HCT116 (cell line): ENCODE data around the gene PPP1R13L. TPM values are rescaled to one million over a fixed set of nuclear protein-coding genes. Genes with fewer than 3 reads are reported as not detected.
A peak's percentile ranks its signal among the peaks of the same experiment; 100 is the strongest.

Experiments used
- ATAC-seq: fragments of 200-7000 bp; cut with Tn5 transposase; 2 replicates; pipeline ENCODE4 v1.9.1; 2020; ENCODE audit warnings: mild to moderate bottlenecking, moderate library complexity
- BruUV-seq: library from RNA; stranded (reverse); fragments of 400-500 nt; replicated peaks from 2 replicates; lab custom pipeline; 2021; lab: Mats Ljungman, UMichigan
- CTCF ChIA-PET: fragments of 300-600 bp; sonication (Branson Sonifier 250); formaldehyde crosslinking; loops from one replicate; lab custom pipeline; 2021; ENCODE audit warnings: antibody characterized with exemption; lab: Charles Lee
- POLR2A ChIA-PET: fragments of 300-600, 350-600 bp; sonication (Branson Sonifier 250); formaldehyde crosslinking; loops from one replicate; lab custom pipeline; 2021; ENCODE audit warnings: antibody characterized with exemption; lab: Charles Lee
- RAD21 ChIA-PET, 2 experiments: fragments of 300-600 bp; sonication (Branson Sonifier 250); formaldehyde crosslinking; loops; one replicate each; lab custom pipeline; 2023; ENCODE audit warnings: low total read pairs in 2 of 2; ENCODE audit not compliant: uncharacterized antibody in 2 of 2, unreplicated experiment in 2 of 2, low non-redundant PET in 1 of 2; lab: Charles Lee
- DNase-seq: peaks from one replicate; pipeline ENCODE4 v3.0.0-alpha.2; 2010; ENCODE audit warnings: low read depth, low spot score
- H2AFZ ChIP-seq: fragments of 200-600 bp; shearing (Covaris generic), sonication (generic); 2 replicates; pipeline ENCODE4 v1.6.1; 2017; ENCODE audit warnings: low read depth, mixed run types, mixed read lengths, antibody characterized with exemption, low read length; ENCODE audit not compliant: poor library complexity, severe bottlenecking
- H3K27ac ChIP-seq: 2 replicates; pipeline ENCODE4 v1.5.1; 2012; ENCODE audit warnings: low read depth, low read length
- H3K27me3 ChIP-seq: fragments of 200-600 bp; sonication (generic); 2 replicates; pipeline ENCODE4 v1.6.1; 2016; ENCODE audit warnings: mixed run types, low read length, mixed read lengths; ENCODE audit not compliant: insufficient read depth
- H3K36me3 ChIP-seq, 2 experiments: fragments of 200-500 bp in 1 of 2; fragments of 200-600 bp in 1 of 2; sonication (Bioruptor generic) in 1 of 2; sonication (generic) in 1 of 2; 2 replicates each; pipeline versions ENCODE4 v1.5.1 to v1.6.1; 2014 to 2016; ENCODE audit warnings: low read length in 2 of 2, inconsistent platforms in 1 of 2, mixed read lengths in 1 of 2, mixed run types in 1 of 2; ENCODE audit not compliant: insufficient read depth in 2 of 2, control insufficient read depth in 1 of 2
- H3K4me1 ChIP-seq, 2 experiments: fragments of 200-600 bp in 1 of 2; sonication (generic) in 1 of 2; 2 replicates each; pipeline versions ENCODE4 v1.5.1 to v1.6.1; 2012 to 2017; ENCODE audit warnings: low read length in 2 of 2, inconsistent platforms in 1 of 2, mild to moderate bottlenecking in 1 of 2, mixed read lengths in 1 of 2, mixed run types in 1 of 2, moderate library complexity in 1 of 2; ENCODE audit not compliant: insufficient read depth in 2 of 2, control insufficient read depth in 1 of 2
- H3K4me2 ChIP-seq: fragments of 200-600 bp; sonication (generic); 2 replicates; pipeline ENCODE4 v1.6.1; 2017; ENCODE audit warnings: mixed run types, low read length, mixed read lengths
- H3K4me3 ChIP-seq, 2 experiments: fragments of 200-600 bp in 1 of 2; sonication (generic) in 1 of 2; replicated peaks in 1 of 2; 2 replicates each; pipeline ENCODE4 v1.5.1; 2011 to 2016; ENCODE audit warnings: low read length in 2 of 2, control low read depth in 1 of 2, low read depth in 1 of 2, mild to moderate bottlenecking in 1 of 2, mixed read lengths in 1 of 2, mixed run types in 1 of 2
- H3K79me2 ChIP-seq: fragments of 200-600 bp; sonication (generic); 2 replicates; pipeline ENCODE4 v1.6.1; 2017; ENCODE audit warnings: mild to moderate bottlenecking, mixed run types, low read length, moderate library complexity, mixed read lengths; ENCODE audit not compliant: insufficient read depth
- H3K9ac ChIP-seq: fragments of 200-600 bp; sonication (generic); 2 replicates; pipeline ENCODE4 v1.6.1; 2016; ENCODE audit warnings: low read length, mixed read lengths
- H3K9me2 ChIP-seq: fragments of 200-600 bp; sonication (generic), shearing (Covaris generic); 2 replicates; pipeline ENCODE4 v1.6.1; 2017; ENCODE audit warnings: mixed run types, mild to moderate bottlenecking, moderate library complexity; ENCODE audit not compliant: insufficient read depth
- H3K9me3 ChIP-seq, 2 experiments: fragments of 200-500 bp in 1 of 2; fragments of 200-600 bp in 1 of 2; sonication (Bioruptor generic) in 1 of 2; sonication (generic) in 1 of 2; 2 replicates each; pipeline ENCODE4 v1.6.1; 2014 to 2017; ENCODE audit warnings: low read length in 2 of 2, mixed read lengths in 2 of 2, inconsistent platforms in 1 of 2, low read depth in 1 of 2, mild to moderate bottlenecking in 1 of 2, mixed run types in 1 of 2, moderate library complexity in 1 of 2; ENCODE audit not compliant: control insufficient read depth in 1 of 2, insufficient read depth in 1 of 2
- H4K20me1 ChIP-seq: fragments of 200-600 bp; sonication (generic), shearing (Covaris generic); 2 replicates; pipeline ENCODE4 v1.6.1; 2017; ENCODE audit warnings: mixed run types, mild to moderate bottlenecking, moderate library complexity; ENCODE audit not compliant: insufficient read depth
- EGR1 ChIP-seq: IDR thresholded peaks from 2 replicates; pipeline ENCODE4 v1.6.1; 2012; ENCODE audit warnings: low read depth
- JUND ChIP-seq: IDR thresholded peaks from 2 replicates; pipeline ENCODE4 v1.6.1; 2012
- POLR2A ChIP-seq: IDR thresholded peaks from 2 replicates; pipeline ENCODE4 v1.7.0; 2011; ENCODE audit warnings: borderline replicate concordance; ENCODE audit not compliant: insufficient read depth, insufficient read length; ENCODE audit errors: extremely low read depth
- SIN3A ChIP-seq: IDR thresholded peaks from 2 replicates; pipeline ENCODE4 v1.6.1; 2012; ENCODE audit warnings: low read depth
- ZNF274 ChIP-seq: fragments of 200-500 bp; sonication (Bioruptor generic); IDR thresholded peaks from 2 replicates; pipeline ENCODE4 v1.6.1; 2014; ENCODE audit warnings: mild to moderate bottlenecking, low read depth, low read length, inconsistent platforms
- intact Hi-C: fragments of 100-400 bp; cut with micrococcal nuclease; formaldehyde crosslinking; loops from 2 replicates; pipeline ENCODE4 v1.10.0; 2022
- total RNA-seq: library from RNA; stranded (reverse); gene quantifications from one replicate; pipeline ENCODE4 v1.2.1, GENCODE V29; 2021; ENCODE audit not compliant: unreplicated experiment
- TF ChIP-seq, protein P1 (sequence below): IDR thresholded peaks from 2 replicates; pipeline ENCODE4 v1.6.1; 2012

The PPP1R13L gene
- total RNA-seq, 1 experiment from 2014 or later = 89.1 TPM

DNA sequence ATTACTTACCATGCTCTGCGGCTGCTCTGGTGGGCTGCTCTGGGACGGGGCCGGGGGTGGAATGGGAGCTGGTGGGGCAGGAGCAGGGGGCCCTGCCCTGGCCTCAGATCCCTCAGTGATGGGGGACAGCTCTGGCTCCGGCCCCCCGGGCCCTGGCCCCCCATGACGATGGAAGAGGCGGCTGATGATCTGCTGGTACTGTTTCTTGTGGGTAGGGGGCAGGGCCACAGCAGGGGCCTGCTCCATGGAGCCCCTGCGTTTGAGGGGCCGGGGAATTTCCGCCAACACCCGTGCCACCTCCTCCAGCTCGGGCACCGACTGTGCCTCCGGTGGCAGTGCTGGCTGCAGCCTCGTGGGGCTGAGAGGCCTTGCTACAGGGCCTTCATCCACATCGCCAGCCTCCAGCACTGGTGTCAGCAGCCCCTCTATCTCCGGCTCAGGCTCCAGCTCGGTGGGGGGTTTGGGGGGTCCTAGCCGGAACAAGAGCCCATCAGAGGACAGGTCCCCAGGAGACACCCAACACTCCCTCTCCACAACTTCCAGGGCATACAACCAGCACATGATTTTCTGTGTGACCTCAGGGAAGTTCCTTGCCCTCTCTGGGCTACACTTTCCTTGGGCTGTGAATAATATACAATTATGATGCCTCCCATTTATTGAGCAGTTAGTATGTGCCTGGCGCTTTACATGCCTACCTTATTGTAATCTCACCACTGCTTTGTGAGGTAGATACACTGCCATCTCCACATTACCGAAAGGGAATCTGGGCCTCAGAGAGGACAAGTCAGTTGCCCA lies 12.8 kb downstream of the PPP1R13L start:
- TF ChIP-seq, protein P1, sequence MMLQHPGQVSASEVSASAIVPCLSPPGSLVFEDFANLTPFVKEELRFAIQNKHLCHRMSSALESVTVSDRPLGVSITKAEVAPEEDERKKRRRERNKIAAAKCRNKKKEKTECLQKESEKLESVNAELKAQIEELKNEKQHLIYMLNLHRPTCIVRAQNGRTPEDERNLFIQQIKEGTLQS = no peak
- TF ChIP-seq SIN3A (0 out of 2 replicates have a peak, but pooled peaks have one; percentile 11), POLR2A (no peak), JUND (peak; percentile 4; the same call in 1 of the 2 replicates), ZNF274 (no peak)
- ChIA-PET POLR2A (interaction anchor here (2.3 kb wide), 1 partner anchor 11 kb away, joined by 9 read pairs; no protein-coding TSS in a partner anchor), CTCF (interaction anchor here (2.6 kb wide), 1 partner anchor 10 kb away, joined by 13 read pairs; no protein-coding TSS in a partner anchor), RAD21 (no interaction called here)
- ATAC-seq (no peak; the same call in 1 of the 2 replicates), DNase-seq (no peak)
- no peak overlapping the region for H3K4me3 ChIP-seq
- H3K4me2 ChIP-seq = no peak overlapping the region
- H3K36me3 ChIP-seq = peaks cover 2 to 15% of the 10 kb centered on the region in 2 experiments; a peak in 2 of 4 replicates
- BruUV-seq = TSS peak; percentile 22
- no peaks in the 10 kb centered on the region for H3K4me1 ChIP-seq
- no peaks in the 10 kb centered on the region for H4K20me1 ChIP-seq
- H3K27ac ChIP-seq = no peak overlapping the region; the same call in 1 of the 2 replicates
- no peaks in the 10 kb centered on the region for H3K9me2 ChIP-seq
- H3K9me3 ChIP-seq = no peaks in the 10 kb centered on the region
- H2AFZ ChIP-seq = no peak overlapping the region
- no peak overlapping the region for H3K9ac ChIP-seq
- H3K79me2 ChIP-seq = no peaks in the 10 kb centered on the region
- intact Hi-C loops = no loop called here
- no peaks in the 10 kb centered on the region for H3K27me3 ChIP-seq

DNA sequence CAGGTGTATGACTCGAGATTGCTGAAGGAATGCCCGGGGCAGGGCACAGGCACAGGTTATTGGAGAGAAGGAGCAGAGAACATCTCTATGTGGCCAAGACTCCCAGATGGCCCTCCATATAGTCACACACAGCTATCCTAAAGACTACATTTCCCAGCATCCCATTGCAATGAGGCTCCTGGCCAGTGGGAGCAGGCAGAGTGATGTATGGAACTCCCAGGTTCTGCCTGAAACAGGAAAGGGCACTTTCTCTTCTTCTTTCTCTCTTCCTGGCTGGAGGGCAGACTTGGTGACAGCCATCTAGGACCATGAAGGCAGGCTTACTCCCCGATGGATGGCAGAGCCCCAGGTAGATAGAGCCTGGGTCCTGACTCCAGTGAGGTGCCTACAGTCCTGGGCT lies 13.5 kb downstream of the PPP1R13L start:
- Histone ChIP-seq H3K27me3 (no peaks in the 10 kb centered on the region), H3K4me2 (no peak overlapping the region), H2AFZ (no peak overlapping the region), H3K9me3 (no peaks in the 10 kb centered on the region), H3K4me1 (no peaks in the 10 kb centered on the region), H3K9ac (no peak overlapping the region), H3K9me2 (no peaks in the 10 kb centered on the region), H3K79me2 (no peaks in the 10 kb centered on the region), H3K4me3 (no peak overlapping the region), H3K27ac (no peak overlapping the region), H3K36me3 (peaks cover 2 to 15% of the 10 kb centered on the region in 2 experiments; a peak in 2 of 4 replicates), H4K20me1 (no peaks in the 10 kb centered on the region)
- intact Hi-C loops = no loop called here
- TF ChIP-seq EGR1 = no peak
- DNase-seq (no peak), ATAC-seq (peak; percentile 89)
- BruUV-seq = no TSS peak
- ChIA-PET POLR2A (no interaction called here), RAD21 (interaction anchor here in 1 of 2 experiments (0.6 kb wide), 1 partner anchor 75 kb away, joined by 4 read pairs; no protein-coding TSS in a partner anchor), CTCF (interaction anchor here (2.6 kb wide), 1 partner anchor 10 kb away, joined by 13 read pairs; no protein-coding TSS in a partner anchor)
